Dermis microvascular lymphatic vessel endothelial cell (primary cell): ENCODE results near the gene RBCK1. TPM values are rescaled to one million over a fixed set of nuclear protein-coding genes. Genes with fewer than 3 reads are reported as not detected.
A peak's percentile ranks its signal among the peaks of the same experiment; 100 is the strongest.
"Not testable (repeated sequence)": the region's sequence is repeated elsewhere in the genome, so short reads cannot be mapped to it uniquely, and the experiment has no call there.

Experiments
- DNase-seq, 2 donors: peaks; one replicate each; pipeline versions ENCODE4 v3.0.0 to v3.0.0-alpha.2; 2010; ENCODE audit warnings: low read depth in 2 of 2
- total RNA-seq: library from RNA; depleted of rRNA; stranded (reverse); fragments of >200 nt; gene quantifications from 2 replicates; pipeline ENCODE4 v1.2.1, GENCODE V29; 2014

The RBCK1 gene
- 53.7 and 80.9 TPM in 2 replicates for total RNA-seq

DNA sequence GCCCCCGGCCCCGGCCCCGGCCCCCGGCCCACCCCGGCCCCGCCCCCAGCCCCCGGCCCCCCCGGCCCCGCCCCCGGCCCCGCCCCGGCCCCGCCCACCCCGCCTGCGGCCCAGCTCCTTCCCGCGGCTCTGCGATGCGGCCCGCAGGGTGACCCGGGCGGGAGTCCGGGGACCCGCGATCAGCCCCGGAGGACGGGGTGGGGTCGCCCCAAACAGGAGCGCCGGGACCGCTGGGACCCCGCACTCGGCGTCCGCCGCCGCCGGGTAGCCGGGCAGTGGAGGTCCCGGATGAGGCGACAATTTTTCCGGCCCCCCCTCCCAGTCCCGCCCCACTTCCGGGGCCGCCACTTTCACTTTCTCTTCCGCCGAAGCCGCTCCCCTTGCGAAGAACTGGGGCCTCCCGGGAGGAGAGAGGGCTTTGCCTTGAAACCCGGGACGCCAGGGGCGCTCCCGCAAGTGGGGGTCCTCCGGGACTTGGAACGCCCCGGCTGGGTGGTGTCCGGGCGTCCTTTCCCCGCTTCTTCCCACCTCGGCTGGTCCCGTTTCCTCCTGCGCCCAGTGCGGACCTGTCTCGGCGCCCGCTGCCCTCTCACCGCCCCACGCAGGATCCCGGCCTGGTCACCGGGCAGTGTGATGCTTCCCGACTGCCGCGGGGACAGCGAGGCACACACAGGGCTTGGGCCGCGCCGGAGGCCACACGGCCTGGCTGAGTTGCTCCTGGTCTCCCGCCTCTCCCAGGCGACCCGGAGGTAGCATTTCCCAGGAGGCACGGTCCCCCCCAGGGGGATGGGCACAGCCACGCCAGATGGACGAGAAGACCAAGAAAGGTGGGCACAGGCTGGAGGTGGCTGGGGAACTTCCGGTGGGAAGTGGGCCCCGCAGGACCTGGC lies at the start of gene RBCK1:
RBCK1 (plus strand) TSS at position 347 of the 890 bp plus-strand sequence; CDS start at position 806, 459 bp downstream.
- peak; percentile 46 to 78 for DNase-seq

GRCh38 chr20:358891-359555 lies 49.1 kb upstream of the RBCK1 start:
- no peak for DNase-seq

- no peak for DNase-seq
These were observed 46.5 kb upstream of the RBCK1 start for GRCh38 chr20:361561-361960.

DNA sequence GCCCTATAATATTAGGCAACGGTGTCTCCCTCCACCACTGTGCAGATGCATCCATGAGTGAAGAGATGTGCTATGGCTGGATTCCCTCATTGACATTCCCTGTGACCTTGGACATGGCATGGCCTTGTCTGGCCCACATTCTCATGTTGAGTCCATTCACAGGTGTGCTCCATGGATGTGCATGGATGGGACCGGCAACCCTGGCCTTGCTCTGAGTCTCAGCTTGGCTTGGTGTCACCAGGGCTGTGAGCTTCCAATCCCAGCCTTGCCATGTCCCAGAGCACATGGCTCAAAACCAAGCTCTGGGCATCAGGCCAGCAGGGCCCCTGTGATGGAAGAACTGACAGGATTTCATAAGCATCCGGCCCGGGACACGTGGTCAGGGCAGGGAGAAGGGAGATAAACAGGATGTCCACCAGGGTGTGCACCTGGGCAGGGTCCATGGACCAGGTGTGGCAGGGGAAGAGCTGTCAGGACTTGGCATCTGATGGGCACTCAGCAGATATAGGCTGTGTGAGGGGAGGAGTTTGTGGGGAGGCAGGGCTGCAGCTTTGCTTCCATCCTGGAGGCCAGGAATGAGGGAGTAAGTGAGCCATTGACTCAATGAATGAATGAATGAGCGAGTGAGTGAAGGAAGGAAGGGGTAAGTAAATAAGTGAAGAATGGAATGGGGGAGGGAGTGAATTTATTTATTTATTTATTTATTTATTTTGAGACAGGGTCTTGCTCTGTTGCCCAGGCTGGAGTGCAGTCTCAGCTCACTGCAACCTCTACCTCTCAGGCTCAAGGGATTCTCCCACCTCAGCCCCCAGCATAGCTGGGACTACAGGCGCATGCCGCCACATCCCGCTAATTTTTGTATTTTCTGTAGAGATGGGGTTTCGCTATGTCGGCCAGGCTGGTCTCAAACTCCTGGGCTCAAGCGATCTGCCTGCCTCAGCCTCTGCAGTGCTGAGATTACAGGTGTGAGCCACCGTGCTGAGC lies 45.5 kb upstream of the RBCK1 start:
- peak; percentile 96 to 97 for DNase-seq

DNA sequence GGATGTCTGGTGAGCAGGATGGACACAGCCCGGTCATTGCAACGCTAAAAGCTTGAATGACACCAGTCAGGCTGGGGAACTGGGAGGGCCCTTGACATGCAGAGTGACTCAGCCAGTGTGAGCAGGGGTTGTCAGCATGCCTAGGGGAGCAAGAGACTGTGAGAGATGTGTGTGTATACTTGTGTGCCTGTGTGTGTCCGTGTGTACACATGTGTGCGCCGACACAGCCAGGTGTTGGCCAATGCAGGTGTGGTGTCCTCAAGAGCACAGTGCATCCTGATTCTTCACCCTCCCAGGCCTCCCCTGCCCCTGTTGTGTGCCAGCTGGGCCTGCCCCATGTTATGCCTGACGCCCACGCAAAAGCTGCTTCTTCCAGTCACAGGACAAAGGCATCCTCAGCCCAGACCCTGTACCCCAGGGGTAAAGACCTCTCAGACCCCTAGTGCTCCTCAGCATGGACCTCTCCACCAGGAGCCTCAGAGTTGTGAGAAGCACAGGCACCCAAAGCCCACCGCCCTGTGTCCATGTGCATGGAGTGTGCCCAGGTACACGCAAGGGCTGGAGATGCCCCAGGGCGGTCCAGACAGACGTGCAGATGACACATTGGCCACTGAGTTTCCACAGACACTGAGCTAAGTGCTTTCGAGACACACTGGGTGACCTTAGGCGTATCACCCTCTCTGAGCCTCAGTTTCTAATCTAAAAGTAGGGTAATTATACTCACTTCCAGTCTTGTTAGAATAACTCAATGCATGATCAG lies 44.6 kb upstream of the RBCK1 start:
- DNase-seq, result peak in 1 of 2 donors; percentile 50

DNA sequence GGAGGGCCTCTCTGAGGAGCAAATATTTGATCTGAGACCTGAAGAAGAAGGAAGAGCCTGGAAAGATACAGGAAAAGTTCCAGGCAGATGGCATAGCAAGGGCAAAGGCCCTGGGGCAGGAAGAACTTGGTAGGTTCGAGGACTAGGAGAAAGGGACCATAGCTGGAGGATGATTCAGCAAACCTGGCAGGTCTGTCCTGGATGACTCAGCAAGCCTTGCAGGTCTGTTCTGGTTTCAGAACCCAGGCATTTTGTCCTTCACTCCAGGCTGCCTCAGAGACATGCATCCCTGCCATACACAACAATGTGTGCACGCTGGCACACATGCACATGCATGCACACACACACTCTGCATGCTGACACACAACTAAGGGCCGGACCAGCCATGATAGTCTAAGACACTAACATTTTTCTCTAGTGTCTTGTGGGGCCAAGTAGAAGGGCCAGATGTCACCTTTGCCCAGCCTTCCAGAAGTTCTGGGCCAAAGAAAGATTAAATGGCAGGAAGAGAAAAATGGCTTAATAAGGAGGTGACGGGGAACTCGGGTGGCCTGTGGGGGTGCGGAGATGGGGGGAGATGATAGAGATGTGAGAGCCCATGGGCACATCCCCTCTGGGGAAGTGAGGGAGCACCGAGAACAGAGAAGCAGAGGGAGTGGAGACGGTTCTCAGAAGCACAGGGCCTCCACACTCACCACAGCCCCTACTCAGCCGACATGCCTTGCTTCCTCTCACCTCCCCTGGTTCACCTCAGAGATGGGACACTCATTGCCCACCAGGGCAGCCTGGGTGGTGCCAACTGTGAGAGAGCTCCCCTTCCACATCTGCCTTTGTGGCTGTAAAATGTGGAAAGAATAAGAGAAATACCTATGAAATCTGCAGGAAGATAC lies 42.9 kb upstream of the RBCK1 start:
- DNase-seq, result peak in 1 of 2 donors; percentile 22

DNA sequence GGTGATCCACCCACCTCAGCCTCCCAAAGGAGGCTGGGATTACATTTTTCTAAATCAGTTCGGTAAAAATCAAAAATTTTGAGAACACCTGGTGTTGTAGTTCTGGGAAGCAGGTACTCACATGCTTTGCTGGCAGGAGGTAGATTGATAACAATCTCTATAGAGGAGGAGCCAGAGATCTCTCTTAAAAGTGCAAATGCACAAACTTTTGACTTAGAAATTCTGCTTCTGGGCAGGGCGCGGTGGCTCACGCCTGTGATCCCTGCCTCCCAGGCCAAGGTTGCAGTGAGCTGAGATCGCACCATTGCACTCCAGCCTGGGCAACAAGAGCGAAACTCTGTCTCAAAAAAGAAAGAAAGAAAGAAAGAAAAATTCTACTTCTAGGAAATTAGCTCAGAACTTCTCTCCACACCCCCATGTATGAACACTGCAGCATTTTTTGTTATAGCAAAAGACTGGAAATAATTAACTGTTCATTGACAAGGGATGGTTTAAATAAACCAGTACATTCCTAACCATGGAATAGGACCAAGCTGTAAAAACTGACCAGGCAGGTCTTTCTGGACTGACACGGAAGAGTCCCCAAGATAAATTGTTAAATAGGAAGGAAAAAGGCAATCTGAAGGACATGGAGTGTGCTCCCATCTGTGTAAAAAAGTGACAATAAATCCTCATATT lies 41.9 kb upstream of the RBCK1 start:
- no peak for DNase-seq

- DNase-seq, result no peak
These were observed 41.2 kb upstream of the RBCK1 start for GRCh38 chr20:366719-367485.

DNA sequence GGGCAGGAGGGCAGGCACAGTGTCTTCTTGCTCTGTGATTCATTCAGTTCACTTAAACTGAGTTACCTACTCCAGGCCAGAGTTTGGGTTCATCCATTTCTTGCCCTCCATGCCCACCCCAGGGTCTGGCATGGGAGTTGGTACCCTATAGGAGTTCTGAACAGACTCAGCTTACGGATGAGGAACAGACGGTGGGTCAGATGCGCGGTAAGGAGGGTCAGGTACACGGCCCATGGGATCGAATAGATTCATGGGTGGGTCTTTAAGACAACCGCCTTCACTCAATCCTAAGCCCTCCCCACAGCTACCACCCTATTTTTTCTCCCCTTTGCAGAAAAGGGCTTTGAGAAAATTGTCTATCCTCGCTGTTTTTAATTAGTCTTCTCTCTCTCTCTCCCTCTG lies 40.6 kb upstream of the RBCK1 start:
- no peak for DNase-seq

- DNase-seq, result no peak
These were observed 39.2 kb upstream of the RBCK1 start for GRCh38 chr20:368915-369314.

- peak in 1 of 2 donors; percentile 21 for DNase-seq
These were observed 37.9 kb upstream of the RBCK1 start for GRCh38 chr20:370151-370600.

DNA sequence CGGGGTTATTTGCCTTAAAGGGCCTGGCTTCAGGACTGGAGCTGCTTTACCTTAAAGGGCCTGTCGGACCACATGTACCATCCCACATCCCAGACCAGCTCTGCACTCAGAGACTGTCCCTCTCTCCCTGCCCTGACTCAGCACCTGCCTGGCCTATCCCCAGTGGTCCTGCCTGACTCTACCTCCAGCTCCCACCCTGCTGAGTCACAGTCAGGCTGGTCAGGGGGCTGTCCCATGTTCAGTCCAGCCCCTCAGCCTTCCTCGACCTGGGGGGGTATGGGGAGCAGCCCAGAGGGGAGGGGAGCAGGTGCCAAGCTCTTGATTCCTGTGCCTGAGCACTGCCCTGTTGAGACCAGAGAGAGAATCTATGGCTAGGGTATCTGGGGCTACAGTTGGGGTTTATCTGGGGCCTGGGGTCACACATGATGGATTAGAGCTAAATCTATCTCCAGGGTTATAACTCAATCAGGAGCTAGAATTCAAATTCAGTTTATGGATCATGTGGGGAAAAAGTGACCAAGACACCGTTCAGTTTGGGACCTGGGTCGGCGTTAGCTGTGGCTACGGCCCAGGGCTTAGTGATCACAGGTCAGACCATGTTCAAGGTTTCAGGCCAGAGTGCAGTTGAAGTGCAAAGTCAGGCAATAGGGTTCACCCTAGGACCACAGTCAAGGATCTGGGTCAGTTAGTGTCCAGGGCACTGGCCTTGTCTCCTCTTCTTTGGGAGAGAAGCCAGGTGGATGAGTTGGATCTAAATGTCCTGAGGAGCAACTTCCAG lies 36.9 kb upstream of the RBCK1 start:
- peak in 1 of 2 donors; percentile 38 for DNase-seq

DNA sequence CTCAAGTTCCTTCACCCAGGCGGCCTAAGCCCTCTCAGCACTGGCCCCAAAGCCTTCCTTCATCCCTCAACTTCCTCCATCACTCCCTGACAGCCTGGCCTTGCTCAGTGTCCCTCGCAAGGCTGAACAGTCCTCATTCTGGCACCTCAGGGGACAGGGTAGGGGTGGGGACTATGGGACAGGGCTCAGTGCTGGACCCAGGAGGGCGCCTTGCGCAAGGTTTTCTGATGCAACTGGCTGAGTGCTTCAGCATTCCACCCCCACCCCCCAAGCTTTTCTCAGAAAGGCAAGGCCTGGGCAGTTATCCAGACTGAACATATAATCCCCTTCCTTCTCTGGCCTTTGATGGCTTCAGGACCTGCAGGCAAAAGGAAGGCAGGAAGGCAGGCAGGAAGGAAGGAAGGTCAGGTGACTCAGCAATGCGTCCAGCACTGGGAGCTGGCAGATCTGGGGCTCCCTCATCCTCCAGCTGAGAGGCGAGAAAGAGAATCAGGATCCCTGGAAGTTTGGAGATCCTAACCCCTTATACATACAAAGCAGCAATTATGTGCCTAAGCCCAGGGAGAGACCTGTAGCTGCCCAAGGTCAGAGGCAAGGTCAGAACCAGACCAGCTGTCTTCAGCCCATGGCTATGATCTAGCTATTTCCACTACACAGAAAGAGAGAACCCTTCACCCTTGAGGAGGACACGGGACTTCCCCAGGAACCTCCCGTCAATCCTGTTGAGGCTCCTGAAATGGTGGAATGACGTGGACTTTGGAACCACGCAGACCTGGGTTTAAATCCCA lies 36.1 kb upstream of the RBCK1 start:
- peak; percentile 62 to 94 for DNase-seq

- DNase-seq, result not testable (repeated sequence)
These were observed 35.5 kb upstream of the RBCK1 start for GRCh38 chr20:372543-373082.

DNA sequence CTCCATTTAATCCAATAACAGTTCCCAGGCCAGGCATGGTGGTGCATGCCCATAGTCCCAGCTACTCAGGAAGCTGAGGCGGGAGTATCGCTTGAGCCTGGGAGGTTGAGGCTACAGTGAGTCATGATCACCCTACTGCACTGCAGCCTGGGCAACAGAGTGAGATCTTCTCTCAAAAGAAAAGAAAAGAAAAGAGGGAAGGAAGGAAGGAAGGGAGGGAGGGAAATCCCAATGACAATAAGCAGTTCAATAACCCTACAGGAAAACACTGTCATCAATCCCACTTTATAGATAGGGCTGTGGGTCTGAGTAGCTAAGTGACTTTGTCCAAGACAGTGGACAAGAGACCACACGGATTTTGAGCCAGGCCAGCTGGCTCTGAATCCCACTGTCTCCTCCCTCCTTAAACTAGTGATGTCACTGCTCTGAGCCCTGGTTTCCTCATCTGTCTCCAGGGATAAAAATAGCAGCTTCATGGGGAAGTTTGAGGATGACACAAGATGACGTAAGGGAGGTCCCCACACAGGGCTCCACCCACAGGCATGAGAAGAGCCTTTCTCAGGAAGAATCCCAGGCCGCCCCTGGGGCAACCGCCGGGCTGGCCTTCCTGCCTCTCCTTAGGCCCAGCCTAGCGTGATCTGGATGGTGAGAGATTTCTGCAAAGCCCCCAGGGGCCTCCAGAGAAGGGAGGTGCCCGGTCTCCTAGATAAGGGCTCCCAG lies 34.8 kb upstream of the RBCK1 start:
- DNase-seq, result peak; percentile 76 to 89
